K562 (cell line): ENCODE data around the gene KSR2. TPM values are rescaled to one million over a fixed set of nuclear protein-coding genes. Genes with fewer than 3 reads are reported as not detected.

Experiments
- CREB3L1 ChIP-seq: fragments of 450-650 bp; IDR thresholded peaks from 2 replicates; pipeline ENCODE4 v1.6.1; 2014; ENCODE audit warnings: low read depth, mild to moderate bottlenecking, moderate library complexity, borderline replicate concordance
- CREBBP ChIP-seq: IDR thresholded peaks from one replicate; pipeline ENCODE4 v1.6.1; 2012; ENCODE audit warnings: low read depth, mild to moderate bottlenecking, control low read depth, inconsistent platforms, low read length
- EP400 ChIP-seq: fragments of 450-650 bp; IDR thresholded peaks from 2 replicates; pipeline ENCODE4 v1.6.1; 2017; ENCODE audit warnings: antibody characterized with exemption, mild to moderate bottlenecking, moderate library complexity
- PKNOX1 ChIP-seq: fragments of 450-650 bp; IDR thresholded peaks from 2 replicates; pipeline ENCODE4 v1.6.1; 2016
- POLR2B ChIP-seq: fragments of 450-650 bp; IDR thresholded peaks from 2 replicates; pipeline ENCODE4 v1.6.1; 2018; ENCODE audit warnings: low read depth; ENCODE audit not compliant: partially characterized antibody
- PURB ChIP-seq: sonication (generic); formaldehyde crosslinking; IDR thresholded peaks from 2 replicates; pipeline ENCODE4 v1.9.0; 2021; ENCODE audit warnings: low read depth, mild to moderate bottlenecking, missing genetic modification reagents
- STAT5A ChIP-seq: IDR thresholded peaks from 2 replicates; pipeline ENCODE4 v1.6.1; 2012; ENCODE audit warnings: low read length, inconsistent platforms, borderline replicate concordance
- USF1 ChIP-seq: sonication (generic); formaldehyde crosslinking; IDR thresholded peaks from 2 replicates; pipeline ENCODE4 v1.9.0; 2022; ENCODE audit warnings: mild to moderate bottlenecking, missing genetic modification reagents
- polyA plus RNA-seq, 8 experiments: library from polyadenylated mRNA; depleted of rRNA in 4 of 8; stranded (reverse) in 5 of 8; unstranded in 3 of 8; fragments of >200 nt; fragmentation: Nextera tagmentation in 2 of 8; fragmentation: Illumina TruSeq in 1 of 8; extraction: Ambion mirVana in 2 of 8; extraction: Trizol in 1 of 8; gene quantifications; 2 replicates each; pipeline versions ENCODE4 v1.2.1 to v1.2.3, GENCODE V29; 2011 to 2014; ENCODE audit warnings: inconsistent platforms in 1 of 8, missing spikeins in 1 of 8
- total RNA-seq, 7 experiments: library from RNA; depleted of rRNA in 6 of 7; stranded (reverse); fragments of >200 nt in 6 of 7; fragmentation: Illumina TruSeq in 2 of 7; extraction: Trizol in 2 of 7; gene quantifications; 2 replicates each; pipeline versions ENCODE4 v1.2.1 to v1.2.3, GENCODE V29; 2011 to 2021; ENCODE audit warnings: low replicate concordance in 1 of 7

Gene KSR2
- total and polyA plus RNA-seq, 9 of the 15 experiments (the other 6 are each of a cell fraction or from before 2014, with no cell fraction given) = not detected

- no peak for TF ChIP-seq PKNOX1
- TF ChIP-seq PURB (CRISPR knock-in tag) = no peak
- TF ChIP-seq POLR2B = no peak
- TF ChIP-seq CREBBP = no peak
- no peak for TF ChIP-seq USF1 (CRISPR knock-in tag)
- TF ChIP-seq STAT5A = no peak
- TF ChIP-seq CREB3L1 = no peak
- TF ChIP-seq EP400 = no peak
These were observed 64.7 kb downstream of the KSR2 start (continued) for GRCh38 chr12:117904051-117904450.
